HG02943 (cell line): Measurements from ENCODE around the gene ZDHHC8.
A peak's percentile ranks its signal among the peaks of the same experiment; 100 is the strongest.

Experiments
- ATAC-seq: cut with Tn5 transposase; IDR thresholded peaks from one replicate; pipeline ENCODE4 v1.9.1; 2021; ENCODE audit warnings: mild to moderate bottlenecking, low read depth, moderate library complexity; ENCODE audit not compliant: unreplicated experiment

Gene ZDHHC8

DNA sequence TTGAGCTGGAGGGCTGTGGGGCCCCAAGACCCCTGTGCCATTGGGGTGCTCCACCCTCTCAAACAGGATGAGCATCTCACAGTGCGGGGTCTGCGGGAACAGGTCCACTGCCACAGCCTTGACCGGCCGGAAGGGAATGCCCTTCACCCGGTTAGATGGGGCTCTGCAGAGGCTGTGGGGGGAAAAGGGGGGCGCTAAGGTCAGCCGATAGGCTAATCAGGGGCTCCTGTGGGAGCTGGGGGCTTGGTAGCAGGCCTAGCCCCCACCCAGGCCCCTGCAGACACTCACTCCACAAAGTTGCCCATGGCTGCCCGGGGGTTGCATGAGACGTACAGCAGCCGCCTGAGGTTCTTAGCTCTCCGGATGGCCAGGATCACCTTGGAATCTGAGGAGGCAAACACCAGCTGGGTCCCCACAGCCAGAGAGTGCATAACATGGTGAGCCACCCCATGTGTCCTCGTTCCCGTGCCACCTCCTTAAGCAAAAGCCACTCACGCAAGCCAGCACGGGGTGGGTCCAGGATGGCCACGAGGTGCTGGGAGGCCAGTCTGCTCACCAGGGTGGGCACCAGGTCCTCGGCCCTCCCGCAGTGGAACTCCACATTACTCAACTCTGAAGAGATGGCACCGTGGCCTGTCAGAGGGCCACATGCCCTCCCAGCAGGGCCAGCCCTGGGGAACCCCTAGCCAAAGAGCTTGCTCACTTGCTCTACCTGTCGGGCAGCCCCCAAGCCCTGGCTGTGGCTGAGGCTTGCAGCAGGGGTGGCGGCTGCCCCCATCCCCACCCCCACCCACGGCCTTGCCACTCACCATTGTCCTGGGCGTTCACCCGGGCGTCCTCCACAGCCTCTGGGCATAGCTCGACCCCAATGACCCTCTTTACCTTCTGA is 18.7 kb upstream of the ZDHHC8 start:
- no peak for ATAC-seq

DNA sequence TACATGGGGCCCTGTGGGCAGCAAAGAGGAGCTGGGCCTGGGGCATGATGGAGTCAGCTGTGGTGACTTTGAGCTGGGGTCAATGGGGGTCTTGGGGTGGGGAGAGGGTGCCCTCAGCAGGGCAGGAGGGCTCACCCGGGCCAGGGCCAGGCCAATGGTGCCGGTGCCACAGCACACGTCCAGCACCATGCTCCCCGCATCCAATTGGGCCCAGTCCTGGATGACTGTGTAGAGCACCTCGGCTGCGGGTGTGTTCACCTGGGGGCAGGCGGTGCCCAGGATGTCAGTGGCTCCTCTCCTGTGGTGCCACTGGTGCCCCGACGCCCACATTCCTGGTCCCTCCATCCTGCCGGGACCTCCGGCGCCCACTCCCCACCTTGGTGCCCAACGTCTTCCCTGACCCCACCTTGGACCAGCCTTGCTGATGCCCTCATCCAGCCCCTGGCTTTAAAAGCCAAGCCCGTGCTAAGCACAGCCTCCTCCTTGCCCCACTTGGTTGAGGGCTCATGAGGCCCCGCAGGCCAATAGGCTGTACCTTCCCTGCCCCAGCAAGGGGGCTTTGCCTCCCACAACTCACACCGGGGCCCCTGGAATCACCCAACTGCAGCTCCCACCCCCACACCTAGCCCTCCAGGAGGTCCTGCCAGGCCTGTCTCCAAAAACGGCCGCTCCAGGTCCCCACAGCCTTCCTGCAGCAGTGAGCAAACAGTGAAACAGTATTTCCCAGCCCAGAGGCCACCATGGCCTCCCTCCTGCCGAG is 17.9 kb upstream of the ZDHHC8 start:
- ATAC-seq = no peak

DNA sequence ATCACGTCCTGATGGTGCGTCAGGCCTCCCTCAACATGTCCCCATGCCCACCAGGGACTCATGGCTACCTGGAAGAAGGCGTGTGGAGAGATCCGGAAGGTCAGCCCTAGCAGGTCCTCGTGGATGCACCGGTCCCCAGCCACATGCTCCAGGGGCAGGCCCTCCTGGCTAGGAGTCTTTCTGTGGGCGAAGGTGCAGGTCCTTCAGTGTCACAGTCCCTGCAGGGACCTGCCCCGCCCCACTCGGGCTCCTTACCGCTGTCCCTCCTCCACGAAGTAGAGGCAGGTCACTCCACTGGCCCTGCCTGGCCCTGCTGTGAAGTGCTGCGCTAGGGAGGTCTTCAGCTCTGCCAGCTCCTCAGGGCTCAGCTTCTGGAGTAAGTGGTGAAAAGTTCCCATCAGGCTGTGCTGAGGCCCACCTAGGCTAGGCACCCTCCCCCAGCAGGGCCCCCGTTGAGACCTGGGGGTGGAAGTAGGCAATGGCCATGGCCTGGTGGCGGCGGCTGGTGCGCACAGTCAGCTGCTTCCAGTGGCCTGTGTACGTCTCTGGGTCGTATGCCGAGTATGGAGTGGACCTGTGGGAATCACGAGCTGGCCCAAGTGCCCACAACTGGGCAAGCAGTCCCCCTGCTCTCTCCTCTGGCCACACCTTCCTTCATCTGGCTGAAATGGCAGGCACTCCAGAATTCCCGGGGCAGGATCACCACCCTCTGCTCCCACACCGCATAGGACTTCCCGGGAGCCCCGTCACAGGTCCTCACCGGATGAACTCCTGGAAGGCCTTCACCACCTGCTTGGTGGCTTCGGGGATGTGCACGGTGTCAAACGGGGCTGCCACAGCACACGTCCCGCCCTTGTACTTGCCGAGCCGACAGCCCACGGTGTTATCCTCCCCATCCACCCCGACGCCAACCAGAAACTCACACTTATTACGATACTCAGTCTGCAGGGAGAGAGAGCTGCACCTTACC is 16.8 kb upstream of the ZDHHC8 start:
- ATAC-seq = no peak

DNA sequence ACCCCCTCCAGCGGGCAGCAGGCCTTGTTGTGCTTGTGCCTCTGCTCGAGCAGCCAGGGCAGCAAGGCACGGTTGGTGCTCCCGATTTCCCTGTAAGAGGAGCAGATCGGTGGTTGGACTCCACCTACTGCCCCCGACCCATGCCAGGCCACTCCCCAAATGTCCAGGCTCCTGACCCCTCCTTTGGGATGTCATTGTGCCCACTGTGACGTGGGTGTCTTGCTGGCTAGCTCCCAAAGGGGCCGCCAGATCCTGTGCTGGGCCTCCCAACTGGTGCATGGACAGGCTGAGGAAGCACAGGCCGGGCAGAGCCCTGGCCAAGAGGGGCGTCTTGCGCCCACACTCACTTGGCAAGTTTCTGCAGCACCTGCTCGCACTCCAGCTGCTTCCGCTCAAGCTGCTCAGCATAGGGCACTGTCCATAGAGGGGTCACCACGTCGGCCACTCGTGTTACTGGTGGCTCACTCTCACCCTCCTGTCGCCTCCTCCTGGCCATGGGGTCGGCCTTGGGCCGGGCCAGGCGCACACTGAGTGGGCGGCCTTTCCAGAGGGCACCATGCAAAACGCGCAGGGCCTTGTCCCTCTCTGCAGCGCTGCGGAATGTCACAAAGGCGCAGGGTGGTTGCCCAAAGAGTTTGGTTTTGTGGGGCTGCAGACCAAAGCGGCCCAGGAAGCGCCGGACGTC is 15.8 kb upstream of the ZDHHC8 start, which contains the start of gene RANBP1:
RANBP1 (plus strand) TSS at position 414 of the 685 bp plus-strand sequence; CDS start at position 495, 81 bp downstream.
- no peak for ATAC-seq

DNA sequence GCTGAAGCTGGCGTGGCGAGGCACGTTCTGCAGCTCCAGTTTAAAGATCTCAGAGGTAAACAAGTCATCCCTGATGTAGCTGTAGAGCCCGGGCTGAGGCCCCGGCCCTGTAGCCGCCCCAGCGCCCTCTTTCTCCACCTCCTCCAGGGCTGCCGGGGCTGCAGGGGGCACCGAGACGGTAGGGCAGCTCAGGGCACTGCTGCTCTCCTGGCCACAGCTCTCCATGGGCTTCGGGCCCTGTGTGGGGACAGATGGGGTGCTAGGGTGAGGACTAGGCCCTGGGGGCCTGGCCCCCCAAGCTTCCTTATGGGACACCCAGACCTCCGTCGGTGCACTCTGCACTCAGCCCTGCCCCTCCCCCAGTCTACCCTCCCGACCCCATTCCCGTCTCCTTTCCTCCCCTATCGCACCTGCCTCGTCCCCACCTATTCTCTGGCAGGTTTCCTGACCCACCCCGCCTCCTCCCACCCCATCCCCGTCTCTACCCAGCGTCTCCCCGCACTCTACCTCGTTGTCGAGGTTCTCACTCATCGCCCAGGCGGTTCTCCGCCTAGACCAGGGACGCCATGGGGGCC is 15.1 kb upstream of the ZDHHC8 start:
- peak; percentile 2 for ATAC-seq

DNA sequence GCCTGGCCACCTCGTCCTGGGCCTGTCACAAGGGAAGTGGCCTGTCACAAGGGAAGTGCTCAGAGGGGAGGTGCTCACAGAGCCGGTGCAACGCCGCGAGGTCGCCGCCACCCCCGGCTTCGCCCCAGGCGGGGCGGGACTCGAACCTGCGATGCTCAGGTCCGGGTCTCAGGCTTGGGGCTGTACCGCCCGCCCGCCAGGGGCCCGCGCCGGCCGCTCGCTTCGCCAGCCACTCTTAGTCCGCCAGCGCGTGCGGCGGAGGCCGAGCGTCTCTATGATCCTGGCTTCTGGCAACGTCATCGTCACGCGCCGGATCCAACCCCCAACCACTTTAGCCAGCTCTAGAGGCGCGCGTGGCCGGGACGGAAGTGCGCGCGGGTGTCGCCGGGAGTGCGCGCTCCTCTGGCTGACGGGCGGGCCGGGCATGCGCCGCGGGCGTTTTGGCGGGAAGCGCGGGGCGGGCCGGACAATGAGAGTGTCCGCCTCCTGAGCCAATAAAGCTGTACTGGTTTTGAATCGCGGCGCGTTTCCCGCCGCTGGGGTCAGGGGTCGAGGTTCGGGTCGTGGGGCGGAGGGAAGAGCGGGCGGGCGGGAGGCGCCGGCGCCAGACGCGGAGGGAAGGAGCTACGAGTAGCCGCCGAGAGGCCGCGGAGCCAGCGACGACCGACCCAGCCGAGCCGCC is 14.5 kb upstream of the ZDHHC8 start, which contains the start of gene TRMT2A:
TRMT2A (minus strand) TSS at position 276 of the 682 bp plus-strand sequence. CDS start 320 bp downstream, outside the sequence.
- peak; percentile 74 for ATAC-seq

DNA sequence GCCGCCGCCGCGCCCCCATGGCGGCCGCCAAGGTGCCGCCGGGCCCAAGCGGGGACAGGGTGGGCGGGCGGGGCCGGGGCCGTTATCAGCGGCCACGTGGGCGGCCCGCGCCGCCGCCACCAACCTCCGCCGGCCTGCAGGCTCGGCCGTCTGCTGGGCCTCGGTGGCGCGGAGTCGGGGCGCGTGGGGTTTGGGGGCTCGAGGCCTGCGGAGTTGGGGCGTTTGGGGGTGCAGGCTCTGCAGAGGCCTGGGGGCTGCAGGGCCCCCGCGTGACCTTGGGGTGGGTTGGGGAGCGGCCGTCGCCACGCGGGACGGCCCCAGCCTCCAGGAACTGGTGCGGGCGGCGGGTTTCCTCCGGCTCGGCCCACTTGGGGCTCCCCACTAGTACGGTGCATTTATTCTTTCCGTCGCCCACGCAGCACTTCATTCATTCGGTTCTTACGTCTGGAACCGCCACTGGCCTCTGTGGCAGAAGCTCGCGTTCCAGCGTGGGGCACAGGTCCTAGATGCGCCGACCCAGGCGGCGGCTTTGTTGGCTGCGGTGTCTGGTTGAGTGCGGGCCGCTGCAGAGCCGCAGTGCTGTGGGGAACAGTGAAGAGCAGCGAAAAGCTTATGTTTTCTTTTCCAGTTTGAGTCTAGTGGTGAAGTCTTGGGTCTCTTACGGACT is 13.8 kb upstream of the ZDHHC8 start:
- peak; percentile 14 for ATAC-seq

DNA sequence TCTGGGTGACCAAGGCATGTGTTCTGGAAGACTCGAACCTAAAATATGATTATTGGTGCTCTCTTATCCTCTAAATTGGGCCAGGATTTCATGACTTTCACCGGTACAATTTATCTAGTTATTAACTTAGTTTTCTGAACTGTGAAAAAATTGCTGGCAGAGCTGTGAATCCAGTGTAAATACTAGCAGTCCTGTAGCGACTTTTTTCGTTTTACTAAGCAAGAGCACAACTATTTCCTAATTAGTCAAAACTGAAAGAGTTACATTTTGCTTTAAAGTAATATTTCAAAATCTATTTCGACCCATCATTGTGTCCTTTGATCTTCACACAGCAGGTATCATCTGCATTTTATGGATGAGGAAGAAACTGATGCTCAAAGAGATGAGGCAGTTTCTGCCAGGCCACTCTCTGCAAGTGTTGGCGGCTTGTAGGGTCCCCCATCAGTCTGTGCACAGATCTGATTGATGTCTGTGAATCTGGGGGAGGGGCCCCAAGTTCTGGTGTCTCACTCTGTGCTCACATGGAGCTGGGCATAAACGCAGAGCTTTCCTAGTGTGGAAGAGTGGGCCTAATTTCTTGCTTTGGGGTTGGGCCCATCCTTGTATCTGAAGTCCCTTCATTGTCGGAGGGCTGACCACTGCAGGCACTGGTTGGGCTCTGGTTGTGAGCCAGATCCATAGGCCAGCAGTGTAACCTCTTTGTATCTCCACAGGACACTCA is 13.1 kb upstream of the ZDHHC8 start:
- no peak for ATAC-seq

DNA sequence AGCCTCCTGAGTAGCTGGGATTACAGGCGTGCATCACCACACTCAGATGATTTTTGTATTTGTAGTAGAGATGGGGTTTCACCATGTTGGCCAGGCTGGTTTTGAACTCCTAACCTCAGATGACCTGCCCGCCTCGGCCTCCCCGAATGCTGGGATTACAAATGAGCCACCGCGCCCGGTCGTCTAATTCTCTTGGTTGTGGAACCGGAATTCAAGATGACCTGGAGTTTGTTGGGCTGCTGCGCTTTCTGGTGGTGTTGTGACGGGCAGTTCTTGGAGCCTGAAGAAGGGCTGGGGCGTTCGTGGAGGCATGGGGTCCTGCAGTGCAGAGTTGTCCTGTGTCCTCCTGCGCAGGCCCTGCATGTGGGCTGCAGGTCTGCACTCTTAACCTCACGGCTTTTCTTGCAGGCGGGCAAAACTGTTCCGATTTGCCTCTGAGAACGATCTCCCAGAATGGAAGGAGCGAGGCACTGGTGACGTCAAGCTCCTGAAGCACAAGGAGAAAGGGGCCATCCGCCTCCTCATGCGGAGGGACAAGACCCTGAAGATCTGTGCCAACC is 9.7 kb upstream of the ZDHHC8 start:
- ATAC-seq = no peak

DNA sequence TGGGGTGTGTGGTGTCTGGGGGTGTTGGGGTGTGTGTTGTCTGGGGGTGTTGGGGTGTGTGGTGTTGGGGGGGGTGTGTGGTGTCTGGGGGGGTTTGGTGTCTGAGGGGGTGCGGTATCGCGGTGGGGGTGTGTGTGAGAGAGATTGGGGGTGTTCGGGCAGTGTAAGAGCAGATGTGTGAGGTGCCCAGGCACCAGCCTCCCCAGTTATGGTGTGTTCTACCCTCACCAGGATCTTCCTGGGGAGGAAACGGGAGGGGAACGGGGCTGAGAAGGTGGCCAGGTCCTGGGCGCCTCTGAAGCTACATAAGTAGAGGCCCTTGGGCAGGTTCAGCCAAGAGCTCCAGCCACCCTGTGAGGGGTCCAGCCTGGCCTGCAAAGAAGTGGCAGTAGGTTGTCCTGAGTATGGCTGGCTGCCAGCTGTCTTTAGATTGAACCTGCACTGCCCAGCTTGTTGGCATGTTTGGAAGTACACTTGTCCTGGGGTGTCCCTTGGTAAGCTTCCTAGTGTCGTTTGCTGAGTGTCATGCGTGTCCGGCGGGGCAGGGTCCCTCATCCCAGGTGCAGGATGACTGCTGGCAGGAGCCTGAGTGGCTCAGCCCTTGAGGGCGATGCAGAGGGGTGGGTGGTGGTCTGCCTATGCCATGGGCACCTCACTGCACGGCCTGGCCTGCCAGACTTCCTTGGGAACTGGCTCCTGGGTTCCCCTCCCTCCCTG is 8.1 kb upstream of the ZDHHC8 start:
- no peak for ATAC-seq

DNA sequence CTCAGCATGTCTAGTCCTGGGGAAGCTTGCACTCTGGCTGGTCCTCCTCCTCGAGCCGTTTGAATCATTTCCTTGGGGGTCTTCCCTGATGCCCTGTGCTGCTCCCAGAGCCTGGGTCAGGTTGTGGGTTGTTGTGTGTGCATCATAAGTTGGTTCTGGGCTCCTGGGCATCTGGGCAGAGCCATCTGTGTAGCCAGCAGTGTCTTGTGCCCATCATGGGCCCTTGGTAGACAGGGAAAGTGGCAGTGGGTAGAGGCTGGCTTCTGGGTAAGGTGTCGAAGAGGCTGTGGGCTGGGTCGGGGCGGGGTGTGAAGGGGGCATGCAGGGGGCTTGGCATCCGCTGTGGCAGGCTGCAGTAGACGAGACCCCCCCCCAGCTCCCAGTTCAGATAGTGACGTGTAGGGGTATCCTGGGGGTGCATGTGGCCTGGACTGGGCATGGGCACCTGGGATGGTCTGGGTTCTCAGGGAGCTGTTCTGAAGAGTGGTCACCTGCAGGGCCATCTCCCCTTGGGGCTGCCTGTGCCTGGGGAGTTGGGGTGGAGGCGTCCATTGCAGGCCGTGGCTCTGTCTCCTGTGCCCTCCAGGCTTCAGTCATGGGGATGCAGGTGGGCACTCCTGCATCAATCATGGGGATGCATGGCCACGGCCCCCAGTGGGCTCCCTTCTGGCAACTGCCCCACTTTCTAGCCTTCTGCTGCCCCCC is 7.4 kb upstream of the ZDHHC8 start:
- ATAC-seq = no peak

DNA sequence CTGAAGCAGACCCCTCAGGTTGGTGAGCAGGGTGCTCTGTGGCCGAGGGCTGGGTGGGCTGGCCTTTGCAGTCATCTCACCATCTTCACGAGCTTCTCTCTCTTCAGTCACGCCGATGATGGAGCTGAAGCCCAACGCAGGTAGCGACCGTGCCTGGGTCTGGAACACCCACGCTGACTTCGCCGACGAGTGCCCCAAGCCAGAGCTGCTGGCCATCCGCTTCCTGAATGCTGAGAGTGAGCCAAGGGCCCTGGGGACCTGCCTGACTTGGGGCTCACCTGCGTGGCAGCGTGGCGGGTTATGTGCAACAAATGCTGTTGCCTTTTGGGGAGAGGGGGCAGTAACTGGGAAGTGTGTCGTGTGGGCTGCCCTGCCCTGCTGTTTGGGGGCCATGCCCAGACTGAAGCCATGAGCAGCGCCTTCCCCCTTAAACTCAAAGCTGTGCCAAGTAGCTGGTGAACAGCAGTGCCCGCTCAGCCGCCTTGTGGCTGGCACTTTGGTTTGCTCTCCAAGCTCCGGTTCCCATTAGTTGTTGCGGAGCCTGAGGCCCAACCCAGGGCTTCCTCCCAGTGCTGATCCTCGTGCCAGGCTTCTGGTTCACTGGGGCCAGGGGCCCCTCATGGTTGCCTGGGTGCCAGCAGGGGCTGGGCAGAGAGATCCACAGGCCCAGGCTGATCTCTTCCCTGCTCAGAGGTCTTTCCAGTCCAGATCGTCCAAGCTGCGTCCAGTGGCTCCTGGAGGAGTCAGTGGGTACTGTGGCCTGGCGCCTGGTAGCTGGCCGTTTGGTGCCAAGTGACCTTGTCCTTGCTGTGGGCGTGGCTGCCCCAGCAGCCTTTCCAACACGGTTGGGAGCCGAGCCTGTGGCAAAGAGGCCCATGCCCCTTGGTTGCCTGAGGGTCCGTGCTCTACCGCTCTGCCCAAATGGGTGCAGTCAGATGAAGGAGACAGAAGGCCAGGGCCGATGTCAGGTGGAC is 6.1 kb upstream of the ZDHHC8 start:
- no peak for ATAC-seq

DNA sequence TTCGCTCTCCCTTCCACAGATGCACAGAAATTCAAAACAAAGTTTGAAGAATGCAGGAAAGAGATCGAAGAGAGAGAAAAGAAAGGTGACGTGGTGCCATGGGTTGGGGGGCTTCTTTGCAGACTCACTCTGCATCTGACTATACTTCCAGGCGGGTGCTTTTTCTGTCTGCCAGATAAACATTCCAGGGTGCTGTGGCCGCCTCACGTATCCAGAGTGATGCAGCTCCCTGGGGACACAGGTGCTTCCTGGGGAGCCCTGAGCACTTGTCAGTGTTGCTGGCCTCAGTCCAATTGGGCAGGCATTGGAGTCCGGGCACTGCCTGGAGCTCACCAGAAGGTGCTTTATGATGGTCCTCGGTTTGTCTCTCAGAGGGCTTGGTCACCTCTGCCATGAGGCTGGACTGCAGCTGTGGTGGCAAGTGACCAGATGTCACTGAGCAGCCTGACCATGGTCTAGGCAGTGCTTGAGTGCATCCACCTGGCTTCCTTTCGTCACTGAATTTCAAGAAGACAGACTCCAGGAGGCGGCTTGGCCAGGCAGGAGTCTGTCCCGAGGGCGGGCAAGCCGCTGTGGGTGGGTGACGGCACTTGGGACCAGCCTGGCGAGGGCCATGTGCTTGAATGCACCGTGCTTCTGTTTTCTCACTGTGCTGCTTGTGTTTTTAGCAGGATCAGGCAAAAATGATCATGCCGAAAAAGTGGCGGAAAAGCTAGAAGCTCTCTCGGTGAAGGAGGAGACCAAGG is 5.1 kb upstream of the ZDHHC8 start:
- no peak for ATAC-seq

DNA sequence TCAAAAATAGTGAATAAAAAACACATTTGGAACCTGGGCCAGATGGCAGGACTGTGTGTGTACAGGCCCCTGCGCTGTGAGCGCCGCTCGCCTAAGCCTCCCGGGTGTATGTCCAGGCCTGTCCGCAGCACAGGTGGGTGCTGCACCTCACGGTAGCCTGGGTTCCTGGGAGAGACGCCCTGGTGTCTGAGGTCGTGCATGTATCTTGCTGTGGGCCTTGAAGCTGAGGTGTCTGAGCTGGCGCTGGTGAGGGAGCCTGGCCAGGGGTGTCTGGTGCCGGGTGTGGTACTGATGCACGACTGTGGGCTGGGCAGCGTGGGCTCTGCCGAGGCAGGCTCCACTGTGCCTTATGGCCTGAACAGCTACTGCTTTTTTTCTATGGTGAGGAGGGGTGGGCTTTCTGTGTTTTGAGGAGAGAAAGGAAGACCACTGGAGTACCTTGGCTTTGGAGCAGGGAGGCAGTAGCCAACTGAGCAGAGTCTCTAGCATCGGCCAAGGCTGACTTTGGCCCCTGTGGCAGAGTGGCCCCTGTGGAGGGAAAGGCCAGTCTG is 4.2 kb upstream of the ZDHHC8 start:
- no peak for ATAC-seq
